ENCODE data around the gene COL8A2. TPM values are rescaled to one million over a fixed set of nuclear protein-coding genes. Genes with fewer than 3 reads are reported as not detected.

The COL8A2 gene
- total RNA-seq, 2 donors from 2014 or later, result 7.9 to 10.7 TPM

GRCh38 chr1:36101546-36101945 is 23.5 kb downstream of the COL8A2 start:
- no peak for DNase-seq (ENCODE audit: low spot score)
- H3K27ac ChIP-seq, result no peak overlapping the region
- intact Hi-C loops (cut with DNase I), result loop anchor here (2.0 kb wide), 1 partner anchor 183 kb away; no protein-coding TSS in a partner anchor
- no peak for TF ChIP-seq CTCF (IDR thresholded peaks at IDR 0.05)
- no peak for TF ChIP-seq POLR2A (IDR thresholded peaks at IDR 0.05)
- TF ChIP-seq POLR2AphosphoS5 (IDR thresholded peaks at IDR 0.05), result no peak
- no peaks in the 10 kb centered on the region for H3K4me1 ChIP-seq (replicated peaks)
- H3K27me3 ChIP-seq (replicated peaks; ENCODE audit: insufficient read depth), result no peaks in the 10 kb centered on the region
- H3K4me3 ChIP-seq, result no peak overlapping the region
- WGBS, result 96% methylated on average over 5 of the region's 5 CpGs
- H3K36me3 ChIP-seq, result no peaks in the 10 kb centered on the region
- no peaks in the 10 kb centered on the region for H3K9me3 ChIP-seq

- Histone ChIP-seq H3K27ac (no peak overlapping the region), H3K4me1 (replicated peaks) (no peaks in the 10 kb centered on the region), H3K9me3 (no peaks in the 10 kb centered on the region), H3K4me3 (no peak overlapping the region), H3K27me3 (replicated peaks; ENCODE audit: insufficient read depth) (no peaks in the 10 kb centered on the region), H3K36me3 (no peaks in the 10 kb centered on the region)
- no peak for TF ChIP-seq POLR2A (IDR thresholded peaks at IDR 0.05)
- TF ChIP-seq POLR2AphosphoS5 (IDR thresholded peaks at IDR 0.05), result no peak
- TF ChIP-seq CTCF (IDR thresholded peaks at IDR 0.05), result no peak
- no peak for DNase-seq (ENCODE audit: low spot score)
- intact Hi-C loops (cut with DNase I), result loop anchor here (2.0 kb wide), 1 partner anchor 184 kb away; no protein-coding TSS in a partner anchor
- 66% methylated on average over 6 of the region's 6 CpGs for WGBS
Measured at GRCh38 chr1:36100376-36100775, 24.6 kb downstream of the COL8A2 start.

GRCh38 chr1:36099681-36100341 is 25.2 kb downstream of the COL8A2 start:
- no peaks in the 10 kb centered on the region for H3K9me3 ChIP-seq
- DNase-seq (ENCODE audit: low spot score), result peak; percentile 70
- H3K4me3 ChIP-seq, result no peak overlapping the region
- no peaks in the 10 kb centered on the region for H3K27me3 ChIP-seq (replicated peaks; ENCODE audit: insufficient read depth)
- 31% methylated on average over 18 of the region's 18 CpGs for WGBS
- no peak overlapping the region for H3K27ac ChIP-seq
- no peaks in the 10 kb centered on the region for H3K4me1 ChIP-seq (replicated peaks)
- intact Hi-C loops (cut with DNase I), result loop anchor here (1.0 to 5.0 kb wide), 3 partner anchors 34 to 185 kb away; no protein-coding TSS in a partner anchor
- H3K36me3 ChIP-seq, result peaks cover 1 to 2% of the 10 kb centered on the region in 2 donors
- TF ChIP-seq POLR2AphosphoS5 (IDR thresholded peaks at IDR 0.05), result peak; percentile 53
- TF ChIP-seq POLR2A (IDR thresholded peaks at IDR 0.05), result no peak
- TF ChIP-seq CTCF (IDR thresholded peaks at IDR 0.05), result peak; percentile 81 to 93 (median 84)

DNA sequence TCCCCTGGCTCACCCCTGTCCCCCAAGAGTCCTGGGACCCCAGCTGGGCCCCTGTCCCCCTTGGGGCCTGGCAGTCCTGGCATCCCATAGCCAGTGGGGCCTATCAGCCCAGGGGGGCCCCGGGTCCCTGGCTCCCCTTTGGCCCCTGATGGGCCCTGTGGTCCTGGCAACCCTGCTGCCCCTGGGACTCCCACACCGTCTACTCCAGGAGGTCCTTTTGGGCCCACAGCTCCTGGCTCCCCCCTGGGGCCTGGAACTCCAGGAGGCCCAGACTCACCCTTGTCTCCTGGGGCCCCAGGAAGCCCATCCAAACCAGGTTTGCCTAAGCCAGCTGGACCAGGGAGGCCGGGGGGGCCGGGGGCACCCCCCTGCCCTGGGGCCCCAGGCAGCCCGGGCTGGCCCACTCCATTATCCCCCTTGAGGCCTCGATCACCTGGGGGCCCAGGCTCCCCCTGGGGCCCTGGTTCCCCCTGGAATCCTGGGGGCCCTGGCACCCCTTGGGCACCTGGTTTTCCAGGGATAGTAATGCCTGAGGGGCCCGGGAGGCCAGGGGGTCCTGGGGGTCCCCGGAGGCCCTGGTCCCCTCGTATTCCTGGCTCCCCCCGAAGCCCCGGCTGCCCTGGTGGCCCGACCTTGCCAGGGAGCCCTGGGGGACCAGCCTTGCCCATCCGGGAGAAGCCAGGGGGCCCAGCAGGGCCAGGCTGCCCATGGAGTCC is 26.2 kb downstream of the COL8A2 start:
- H3K36me3 ChIP-seq, result peaks cover 2 to 8% of the 10 kb centered on the region in 2 donors
- no peak overlapping the region for H3K27ac ChIP-seq
- TF ChIP-seq CTCF (IDR thresholded peaks at IDR 0.05) (no peak), POLR2A (IDR thresholded peaks at IDR 0.05) (no peak), POLR2AphosphoS5 (IDR thresholded peaks at IDR 0.05) (no peak)
- H3K27me3 ChIP-seq (replicated peaks; ENCODE audit: insufficient read depth), result no peaks in the 10 kb centered on the region
- H3K4me3 ChIP-seq, result no peak overlapping the region
- H3K4me1 ChIP-seq (replicated peaks), result no peaks in the 10 kb centered on the region
- intact Hi-C loops (cut with DNase I), result loop anchor here (1.0 to 5.0 kb wide), 2 partner anchors 35 to 88 kb away; no protein-coding TSS in a partner anchor
- WGBS, result 85% methylated on average over 8 of the region's 13 CpGs
- no peak for DNase-seq (ENCODE audit: low spot score)
- no peaks in the 10 kb centered on the region for H3K9me3 ChIP-seq

Data from prostate gland (tissue), 2 donors.